HG03342 (cell line): Measurements from ENCODE around the gene GAK.

Experiments
- ATAC-seq: cut with Tn5 transposase; IDR thresholded peaks from one replicate; pipeline ENCODE4 v1.9.1; 2021; ENCODE audit warnings: mild to moderate bottlenecking, moderate library complexity; ENCODE audit not compliant: unreplicated experiment

The GAK gene

DNA sequence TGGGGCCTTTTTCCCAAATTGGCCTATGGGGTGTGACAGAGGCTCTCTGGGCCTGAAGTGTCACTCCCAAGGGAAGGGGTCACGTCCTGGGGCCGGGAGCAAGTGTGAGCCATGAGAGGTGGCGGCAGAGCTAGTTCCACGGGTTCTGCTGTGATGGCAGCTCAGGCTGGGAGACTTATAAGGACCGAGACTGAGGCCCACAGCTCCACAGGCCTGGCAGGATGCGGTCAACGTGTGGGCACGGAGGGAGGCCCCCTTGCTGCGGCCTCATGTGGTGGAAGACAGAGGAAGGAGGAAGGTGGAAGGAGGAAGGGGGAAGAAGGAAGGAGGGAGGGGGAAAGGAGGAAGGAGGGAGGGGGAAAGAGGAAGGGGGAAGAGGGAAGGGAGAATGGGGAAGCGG is 99.0 kb downstream of the GAK start:
- no peak for ATAC-seq

DNA sequence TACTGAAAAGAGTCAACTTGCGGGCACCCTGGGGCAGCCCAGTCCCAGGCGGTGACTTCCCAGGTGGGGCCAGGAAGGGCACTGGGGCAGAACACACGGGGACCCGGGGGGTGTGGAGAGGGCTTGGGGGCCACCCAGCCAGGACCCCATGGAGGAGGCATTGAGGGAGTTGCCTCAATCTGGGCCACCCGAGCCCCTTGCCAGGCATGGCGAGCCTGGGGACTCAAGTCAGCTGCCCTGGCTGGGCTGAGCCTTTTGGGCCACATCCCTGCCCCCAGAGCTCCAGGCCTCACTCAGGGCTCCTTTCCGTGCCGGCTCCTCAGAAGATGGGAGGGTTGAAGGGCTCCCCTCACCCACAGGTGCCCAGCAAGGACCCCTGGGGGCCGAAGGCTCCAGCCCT is 99.6 kb downstream of the GAK start:
- ATAC-seq = no peak

DNA sequence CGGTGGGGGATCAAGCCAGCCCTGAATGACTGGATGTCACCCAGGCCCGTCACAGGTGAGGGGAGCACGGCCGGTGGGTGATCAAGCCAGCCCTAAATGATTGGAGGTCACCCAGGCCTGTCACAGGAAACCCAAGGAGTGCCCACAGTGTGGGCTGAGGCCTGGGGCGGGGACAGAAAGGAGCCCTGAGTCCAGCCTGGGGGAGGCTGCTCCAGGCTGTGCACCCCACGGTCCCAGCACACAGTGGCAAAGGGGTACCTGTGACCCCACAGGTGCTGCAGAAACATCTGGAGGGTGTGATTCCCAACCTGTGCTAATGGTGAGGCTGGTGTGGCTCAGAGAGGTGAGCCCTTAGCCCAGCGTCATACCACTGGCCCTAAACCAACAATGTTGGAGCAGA is 100.0 kb downstream of the GAK start:
- no peak for ATAC-seq

DNA sequence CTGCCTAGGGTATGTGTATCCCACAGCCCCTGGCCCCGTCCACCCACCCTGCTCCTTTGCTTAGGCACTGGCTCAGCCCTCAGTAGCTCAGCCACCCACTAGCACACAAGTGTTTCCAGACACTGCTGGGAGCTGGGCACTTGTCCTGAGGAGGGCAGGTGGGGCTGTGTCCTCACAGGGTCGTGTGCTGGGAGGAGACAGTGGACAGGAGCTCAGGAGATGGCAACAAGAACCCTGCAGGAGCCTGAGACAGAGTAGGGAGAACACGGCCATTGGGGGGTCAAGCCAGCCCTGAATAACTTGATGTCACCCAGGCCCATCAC is 100.7 kb downstream of the GAK start:
- no peak for ATAC-seq

DNA sequence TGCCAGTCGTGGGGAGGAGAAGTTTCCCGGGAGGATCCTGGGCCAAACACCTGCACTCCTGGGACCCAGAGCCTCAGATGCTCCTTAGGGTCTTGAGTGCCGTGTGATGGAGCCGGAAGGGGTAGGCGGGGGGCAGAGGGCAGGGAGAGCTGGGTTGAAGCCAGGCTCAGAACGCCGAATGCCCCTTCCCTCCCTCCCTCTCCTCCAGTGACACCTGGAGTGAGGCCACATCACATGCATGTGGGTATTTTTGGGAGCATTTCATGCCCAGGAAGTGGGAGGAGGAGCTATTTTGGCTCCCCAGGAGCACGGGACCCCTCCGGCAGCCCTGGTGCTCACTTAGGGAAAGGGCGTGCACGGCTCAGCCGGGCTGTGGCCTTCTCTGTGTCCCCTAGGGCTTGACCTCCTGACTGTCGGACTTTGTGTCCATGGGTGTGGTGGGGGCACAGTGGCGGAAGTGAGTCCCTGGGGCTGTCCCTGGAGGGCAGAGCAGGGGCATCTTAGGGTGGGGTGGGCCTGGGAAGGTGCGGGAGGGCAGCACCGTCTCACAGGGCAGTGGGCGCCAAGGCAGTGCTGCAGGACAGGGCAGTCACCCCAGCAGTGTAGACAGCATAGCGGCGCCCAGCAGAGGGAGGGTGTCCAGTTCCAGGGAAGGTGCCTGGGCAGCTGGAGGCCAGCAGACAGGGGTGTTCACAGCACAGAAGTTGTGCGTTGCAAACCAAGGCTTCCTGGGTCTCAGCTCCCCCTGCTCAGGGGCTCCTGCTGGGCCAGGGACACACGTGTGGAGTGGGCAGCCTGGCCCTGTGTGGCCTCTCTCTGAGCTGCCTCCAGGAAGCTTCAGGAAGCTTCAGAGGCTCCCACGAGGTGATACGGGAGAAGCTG is 101.3 kb downstream of the GAK start:
- no peak for ATAC-seq

DNA sequence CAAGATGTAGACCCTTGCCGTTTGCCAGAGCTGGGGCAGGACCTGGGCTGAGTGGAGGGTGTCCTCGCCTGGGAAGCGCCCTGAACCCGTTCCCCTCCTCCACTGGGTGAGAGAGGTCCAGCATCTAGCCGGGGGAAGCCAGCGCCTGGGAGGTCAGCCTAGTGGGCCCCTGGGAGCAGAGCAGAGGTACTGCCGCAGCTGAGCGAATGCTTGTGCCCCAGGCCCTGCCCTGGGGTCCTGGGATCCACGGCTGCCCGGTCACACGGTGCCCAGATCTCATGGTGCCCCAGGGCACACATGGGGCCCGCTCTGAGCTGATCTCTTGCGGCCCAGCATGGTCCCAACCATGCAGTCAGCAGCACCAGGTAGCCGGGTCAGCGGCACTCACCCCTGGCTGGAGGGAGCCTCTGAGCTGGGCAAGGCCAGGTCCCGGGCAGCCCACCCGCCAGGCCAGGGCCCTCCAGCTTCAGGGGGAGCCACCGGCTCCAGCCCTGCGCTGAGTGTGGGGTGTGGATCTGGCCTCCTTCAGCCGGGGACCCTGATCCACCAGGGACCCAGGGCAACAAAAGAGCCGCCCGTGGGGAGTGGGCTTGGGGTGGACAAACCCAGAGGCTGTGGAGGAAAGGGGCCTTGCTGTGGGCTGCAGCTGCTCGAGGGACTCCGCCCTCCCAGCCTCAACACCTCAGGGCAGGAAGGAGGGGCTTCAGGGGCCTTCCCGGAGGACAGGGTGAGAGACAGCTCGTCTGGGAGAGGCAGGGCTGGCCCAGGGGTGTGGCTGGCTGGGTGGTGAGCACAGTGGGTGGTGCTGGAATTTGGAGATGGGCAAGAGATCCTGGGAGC is 102.1 kb downstream of the GAK start:
- ATAC-seq = no peak

DNA sequence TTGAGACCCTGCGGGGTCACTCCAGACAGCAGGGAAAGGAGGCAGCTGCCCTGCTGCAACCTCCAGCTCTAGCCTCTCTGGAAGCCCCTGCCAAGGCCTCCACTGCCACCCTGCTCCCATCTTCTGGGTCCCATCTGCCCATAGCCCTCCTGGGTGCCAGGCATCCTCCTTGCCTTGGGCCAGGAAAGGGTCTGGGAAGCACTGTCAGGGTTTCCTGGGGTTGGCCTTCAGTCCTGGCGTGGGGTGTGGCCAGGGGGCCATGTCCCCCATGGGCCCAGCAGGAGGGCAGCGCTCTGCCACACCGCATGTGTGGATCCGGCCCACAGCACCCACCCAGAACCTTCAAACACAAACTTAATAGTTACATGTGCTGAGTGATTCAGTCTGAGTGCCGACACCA is 102.8 kb downstream of the GAK start:
- ATAC-seq = no peak

DNA sequence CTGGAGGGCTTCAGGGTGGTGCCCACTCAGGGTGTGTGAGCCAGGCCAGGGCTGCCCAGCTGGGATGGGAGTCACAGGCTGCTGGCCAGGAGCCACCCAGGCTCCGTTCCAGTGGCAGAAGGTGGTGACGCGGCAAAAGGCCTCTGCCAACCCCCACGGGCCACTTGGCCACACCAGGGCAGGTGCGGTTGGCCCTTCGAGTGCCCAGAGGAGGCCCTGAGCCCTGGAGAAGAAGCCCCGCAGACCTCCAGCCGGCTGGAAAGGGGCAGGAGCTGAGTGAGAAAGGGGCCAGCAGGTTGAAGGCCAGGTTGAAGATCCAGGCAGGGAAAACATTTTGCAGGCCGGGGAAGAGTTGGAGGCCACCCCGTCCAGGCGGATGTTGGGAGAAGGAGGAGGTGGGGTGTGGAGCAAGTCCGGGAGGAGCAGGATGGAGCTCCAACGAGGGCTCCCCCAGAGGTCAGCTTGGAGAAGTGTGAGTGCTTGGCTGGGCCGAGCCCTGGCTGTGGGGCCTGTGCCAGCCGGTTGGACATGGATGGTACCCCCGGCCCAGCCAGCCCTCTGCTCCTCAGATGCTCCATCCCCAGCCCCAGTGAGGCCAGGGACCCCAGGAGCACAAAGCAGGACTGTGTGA is 103.4 kb downstream of the GAK start:
- ATAC-seq = no peak

DNA sequence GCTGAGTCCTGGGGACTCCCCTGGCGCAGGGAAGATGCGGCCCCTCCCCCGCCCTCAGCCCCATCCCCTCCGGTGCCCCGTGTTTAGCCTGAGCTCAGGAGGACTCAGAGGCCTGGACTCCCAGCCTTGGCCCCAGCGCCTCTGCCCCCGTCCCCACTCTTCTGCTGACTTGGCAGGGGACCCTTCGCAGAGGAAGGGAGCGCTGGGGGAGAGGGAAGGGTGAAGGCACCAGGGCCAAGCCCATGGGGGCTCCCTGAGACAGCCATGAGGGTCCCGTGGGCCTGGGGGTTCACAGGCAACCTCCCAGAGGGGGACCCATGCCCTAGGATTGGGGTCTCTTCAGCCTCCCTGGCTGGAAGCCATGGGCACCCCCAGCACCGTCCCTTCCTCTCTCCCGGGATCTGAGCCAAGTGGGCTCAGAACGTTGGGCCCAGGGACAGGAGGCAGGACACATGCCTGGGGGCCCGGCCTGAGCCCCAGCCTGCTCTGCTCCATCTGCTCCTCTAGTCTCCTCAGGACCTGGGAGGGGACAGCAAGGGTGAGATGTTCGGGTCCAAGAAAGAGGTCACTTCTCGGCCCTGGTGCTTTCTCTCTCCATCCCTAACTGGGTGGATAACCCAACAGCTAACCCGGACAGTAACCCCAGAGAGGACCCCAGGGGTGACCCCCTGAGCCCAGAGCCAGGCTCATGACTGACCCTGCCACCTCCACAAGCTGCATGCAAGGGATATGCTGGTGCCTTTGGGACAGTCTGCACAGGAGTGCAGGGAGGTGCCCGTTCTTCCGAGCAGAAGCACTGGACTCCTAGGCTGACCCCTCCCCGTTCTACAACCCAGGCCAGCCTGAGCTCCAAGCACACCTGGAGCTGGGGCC is 104.7 kb downstream of the GAK start:
- no peak for ATAC-seq

DNA sequence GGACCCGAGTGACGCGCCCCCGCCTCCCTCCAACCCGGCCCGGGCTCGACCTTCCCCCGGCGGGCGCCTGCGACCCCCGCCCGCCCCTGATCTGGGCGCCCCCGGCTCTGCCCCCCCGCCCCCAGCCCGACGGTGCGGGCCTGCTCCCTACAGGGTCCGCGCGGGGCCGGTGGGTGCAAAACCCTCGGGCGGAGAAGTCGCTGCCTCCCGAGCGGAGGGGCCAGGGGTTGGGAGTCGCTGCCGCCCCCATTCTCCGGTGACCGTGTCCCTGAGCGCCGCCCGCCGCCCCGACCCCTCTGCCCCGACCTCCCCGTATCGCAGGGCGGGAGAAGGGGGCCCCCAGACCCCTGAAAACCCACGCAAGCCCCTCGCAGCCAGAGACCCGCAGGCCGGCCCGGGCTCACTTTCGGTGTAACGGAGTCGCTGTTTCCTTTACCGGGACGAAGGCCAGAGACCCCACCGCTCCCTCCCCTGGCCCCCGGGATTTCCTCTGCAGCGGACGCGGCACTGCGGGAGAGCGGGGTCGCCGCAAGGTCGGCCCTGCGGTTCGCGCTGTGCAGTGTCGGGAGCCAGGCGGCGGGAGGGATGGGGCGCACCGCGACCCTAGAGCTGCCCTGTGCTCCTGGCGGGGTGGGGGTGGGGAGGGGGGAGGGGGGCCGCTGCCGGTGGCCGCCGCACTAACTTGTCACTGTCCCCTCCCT is 105.5 kb downstream of the GAK start:
- ATAC-seq = no peak

DNA sequence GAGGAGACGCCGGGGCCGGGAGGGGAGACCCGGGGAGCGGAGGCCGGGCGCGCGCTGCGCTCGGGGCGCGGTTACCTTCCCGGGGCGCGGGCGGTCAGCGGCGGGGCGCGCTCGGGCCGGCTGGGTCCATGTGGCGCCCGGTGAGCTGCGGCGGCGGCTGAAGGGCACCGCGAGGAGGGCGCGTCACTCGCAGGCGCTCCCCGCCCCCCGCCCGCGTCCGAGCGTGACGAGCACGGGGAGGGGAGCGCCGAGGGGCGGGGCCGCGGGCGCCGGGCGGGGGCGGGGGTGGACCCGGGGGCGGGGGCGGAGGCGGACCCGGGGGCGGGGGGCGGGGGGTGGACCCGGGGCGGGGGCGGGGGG is 106.2 kb downstream of the GAK start, which contains the start of gene CPLX1:
Gene CPLX1, minus strand, starts transcription at position 159 of the 360 bp plus-strand sequence. CDS start 1,607 bp downstream, outside the sequence.
- ATAC-seq = no peak

DNA sequence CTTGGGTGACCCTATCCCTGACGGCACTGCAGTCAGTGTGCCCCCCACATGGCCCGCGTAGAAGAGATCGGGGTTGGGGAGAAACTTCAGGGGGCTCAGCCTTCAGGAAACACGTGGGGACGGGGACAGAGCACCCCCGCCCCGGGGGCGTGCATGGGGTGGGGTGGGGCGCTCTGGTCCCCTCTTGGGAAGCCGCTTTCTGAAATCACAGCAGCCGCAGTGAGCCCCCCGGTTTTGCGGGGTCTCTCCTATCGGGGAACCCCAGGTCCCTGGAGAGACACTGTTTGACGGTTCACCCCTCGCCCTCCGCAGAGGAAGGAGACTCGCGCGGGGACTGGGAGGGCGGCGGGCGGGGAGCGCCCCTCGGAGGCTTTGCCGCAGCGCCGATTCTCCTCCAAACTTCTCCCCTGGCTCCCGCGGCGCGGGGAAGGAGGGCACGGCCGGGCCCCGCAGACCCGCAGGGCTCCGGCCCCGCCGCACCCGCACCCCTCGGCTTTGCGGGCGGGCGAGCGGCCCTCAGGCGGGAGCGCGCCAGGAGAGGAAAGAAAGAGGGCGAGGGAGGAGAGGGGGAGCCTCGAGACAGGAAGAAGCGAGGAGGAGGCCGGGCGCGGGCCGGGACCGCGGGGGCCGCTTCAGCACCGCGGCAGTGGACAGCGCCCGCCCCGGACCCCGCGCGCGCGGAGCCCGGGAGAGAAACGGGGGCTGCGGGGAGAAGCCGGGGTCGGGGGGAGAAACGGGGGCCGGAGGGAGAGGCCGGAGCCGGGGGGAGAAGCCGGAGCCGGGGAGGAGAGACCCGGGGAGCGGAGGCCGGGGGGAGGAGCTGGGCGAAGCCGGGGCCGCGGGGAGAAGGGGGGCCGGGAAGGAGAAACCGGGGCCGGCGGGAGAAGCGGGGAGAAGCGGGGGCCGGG is 106.8 kb downstream of the GAK start:
- ATAC-seq = no peak

DNA sequence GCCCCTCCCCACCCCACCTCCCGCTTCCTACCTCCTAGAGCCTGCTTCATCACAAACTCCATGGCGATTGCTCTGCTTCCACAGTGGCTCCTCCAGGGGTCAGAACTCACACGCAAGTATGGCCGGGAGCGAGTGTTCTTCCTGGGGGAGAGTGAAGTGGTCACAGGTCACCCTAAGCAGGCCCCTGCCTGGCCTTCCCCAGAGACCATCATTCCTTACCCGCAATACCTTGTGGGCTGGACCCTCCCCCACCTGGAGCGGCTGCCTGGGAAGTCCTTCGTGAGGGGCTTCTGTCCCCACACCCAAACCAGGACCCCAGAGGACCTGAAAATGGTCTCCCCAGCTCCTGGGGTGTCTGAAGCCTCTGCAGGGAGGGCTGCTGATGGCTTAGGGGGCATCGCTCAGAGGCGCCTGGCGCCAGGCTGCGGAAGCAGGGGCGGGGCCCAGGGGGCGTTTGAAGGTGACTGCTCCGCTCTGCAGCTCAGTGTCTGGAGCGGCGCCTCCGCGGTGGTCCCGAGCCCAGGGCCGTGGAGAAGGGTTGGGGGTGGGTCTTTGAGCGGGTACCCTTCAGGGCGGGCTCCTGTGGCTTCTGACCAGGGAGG is 107.6 kb downstream of the GAK start:
- ATAC-seq = no peak

DNA sequence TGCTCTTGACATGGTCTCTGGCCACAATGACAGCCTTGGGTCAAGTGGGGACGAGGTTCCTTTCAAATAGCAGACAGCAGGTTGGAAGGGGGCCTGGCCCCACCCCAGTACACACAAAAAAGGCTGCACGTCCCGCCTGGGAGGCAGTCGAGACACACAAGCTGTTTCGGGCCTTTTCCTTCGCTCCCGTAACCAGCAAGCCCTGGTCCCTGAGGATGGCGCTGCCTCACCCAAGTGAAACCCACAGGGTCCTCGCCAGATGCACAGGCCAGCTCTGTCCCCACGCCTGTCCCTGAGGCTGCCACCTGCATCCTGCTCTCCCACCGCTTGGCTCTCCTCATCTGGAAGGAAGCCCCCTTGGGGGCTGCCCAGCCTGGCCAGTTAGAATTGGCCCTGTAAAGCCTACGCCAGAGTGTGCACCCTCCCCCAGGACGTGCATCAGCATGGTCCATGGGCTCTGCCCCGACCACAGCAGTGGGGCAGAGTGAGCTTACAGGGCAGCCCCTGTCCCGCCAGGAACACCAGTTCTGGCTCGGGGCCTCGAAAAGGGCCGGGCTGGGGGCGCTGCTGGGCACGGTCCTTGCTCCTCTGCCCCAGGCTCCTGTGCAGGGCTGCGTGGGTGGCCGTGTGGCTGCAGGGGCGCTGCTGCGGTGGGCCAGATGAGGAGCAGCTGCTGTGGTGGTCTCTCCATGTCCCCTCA is 108.2 kb downstream of the GAK start:
- no peak for ATAC-seq

DNA sequence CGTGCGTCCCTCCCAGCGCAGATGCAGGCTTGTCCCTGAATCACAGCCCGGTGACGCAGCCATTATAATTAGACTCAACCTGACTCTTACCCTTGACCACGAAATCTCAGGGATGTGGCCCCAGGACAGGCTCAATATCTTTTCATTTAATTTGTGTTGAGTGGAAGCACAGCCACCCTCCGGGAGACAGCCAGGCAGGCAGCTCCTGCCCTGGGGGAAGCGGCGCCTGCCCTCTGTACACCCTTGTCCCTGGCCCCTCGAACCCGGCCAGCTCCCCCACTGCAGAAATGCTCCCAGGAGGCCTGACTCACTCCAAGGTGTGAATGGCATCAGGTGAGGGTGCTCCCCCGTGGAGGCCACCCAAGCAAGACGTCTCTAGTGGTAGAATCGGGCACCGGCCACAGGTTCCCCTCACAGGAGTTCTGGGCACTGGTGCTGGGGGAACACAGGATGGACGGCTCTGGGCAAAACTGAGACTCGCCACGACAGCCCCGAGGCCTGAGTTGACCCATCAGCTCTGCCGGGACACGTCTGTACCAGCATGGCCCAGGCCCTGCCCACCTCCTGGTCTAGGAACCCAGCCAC is 108.8 kb downstream of the GAK start:
- ATAC-seq = no peak

DNA sequence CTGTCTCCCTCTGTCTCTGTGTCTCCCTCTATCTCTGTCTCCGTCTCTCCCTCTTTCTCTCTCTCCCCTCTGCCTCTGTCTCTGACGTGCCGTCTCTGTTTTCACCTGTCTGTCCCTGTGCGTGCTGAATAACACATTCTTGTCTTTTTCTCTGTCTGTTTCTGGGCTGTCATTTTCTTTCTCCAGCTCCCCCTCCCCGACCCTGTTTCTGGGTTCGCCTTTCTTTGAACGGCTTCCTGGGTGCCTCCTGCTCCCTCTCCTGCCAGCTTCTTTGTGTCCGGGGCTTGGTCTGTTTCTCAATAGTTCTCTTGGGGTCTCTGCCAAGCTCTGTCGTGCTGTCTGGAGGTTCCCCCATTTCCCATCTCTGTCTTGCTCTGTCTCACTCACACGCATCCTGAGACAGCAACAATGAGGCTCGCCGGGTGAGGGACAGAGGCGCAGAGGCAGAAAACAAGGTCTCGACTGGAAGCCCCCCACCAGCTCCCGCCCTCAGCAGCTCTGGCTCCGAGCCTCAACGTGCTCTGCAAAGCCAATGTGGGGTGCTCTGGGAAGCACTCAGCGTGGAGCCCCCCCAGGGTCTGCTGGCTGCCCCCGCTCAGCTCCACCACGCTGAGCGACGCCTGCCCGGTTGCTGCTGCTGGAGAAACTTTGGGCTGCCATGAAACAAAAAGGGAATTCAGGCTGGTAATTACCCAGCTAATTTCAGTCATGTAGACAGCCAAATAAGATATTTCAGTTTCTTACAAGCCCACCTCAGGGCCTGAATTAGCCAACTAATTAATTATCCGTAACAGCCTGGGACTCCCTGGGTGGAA is 109.5 kb downstream of the GAK start:
- no peak for ATAC-seq

DNA sequence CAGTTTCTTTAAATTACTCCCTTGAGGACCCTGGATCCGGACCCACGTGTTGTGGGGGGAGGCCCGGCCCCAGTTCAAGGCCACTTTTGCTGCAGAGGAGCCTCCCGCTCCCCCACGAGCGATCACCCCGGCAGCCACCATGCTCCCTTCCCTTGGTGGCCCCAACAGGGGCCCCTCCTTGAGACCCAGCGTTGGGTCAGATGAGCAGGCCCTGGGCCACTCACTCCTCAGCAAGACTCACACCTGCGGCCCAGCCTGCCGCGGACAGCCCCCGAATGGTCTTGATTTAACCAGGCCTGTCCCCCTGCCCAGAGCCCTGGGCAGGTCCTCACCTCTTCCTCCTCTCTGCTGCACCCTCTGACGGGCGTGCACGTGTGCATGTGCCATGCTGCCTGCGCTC is 110.5 kb downstream of the GAK start:
- ATAC-seq = no peak
